ENCODE measurements around the gene KCNJ11. TPM values are rescaled to one million over a fixed set of nuclear protein-coding genes. Genes with fewer than 3 reads are reported as not detected.

Gene KCNJ11
- total RNA-seq, 2 experiments from 2014 or later: 1.0 to 1.3 TPM

DNA sequence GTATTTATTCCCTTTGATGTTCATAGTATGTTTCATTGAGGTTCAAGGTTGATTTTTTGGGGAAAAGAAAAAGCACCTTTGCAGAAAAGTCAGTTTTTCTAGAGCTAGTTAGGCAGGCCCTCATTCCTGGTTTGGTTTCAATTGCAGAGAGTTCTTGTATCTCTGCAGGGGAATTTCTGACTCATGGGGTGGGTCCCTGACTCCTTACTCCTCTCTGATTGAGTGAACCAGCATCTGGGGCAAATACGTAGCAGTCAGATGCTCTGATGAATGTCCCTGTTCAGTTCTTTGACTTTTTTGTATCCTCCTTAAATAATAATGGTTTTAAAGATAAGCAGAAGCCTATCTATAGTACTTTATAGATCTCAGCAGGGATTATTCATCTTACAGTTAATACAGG is 44.6 kb downstream of the KCNJ11 start:
- peak; percentile 90 for DNase-seq
- intact Hi-C loops (cut with micrococcal nuclease): loop anchor here (1.0 to 2.0 kb wide), 3 partner anchors 9 to 135 kb away; no protein-coding TSS in a partner anchor
- H3K27ac Mint-ChIP-seq: peak overlapping the region; percentile 51
- no peaks in the 10 kb centered on the region for H3K9me3 Mint-ChIP-seq
- peaks cover 19% of the 10 kb centered on the region for H3K4me1 Mint-ChIP-seq (ENCODE audit: low read depth)
- CTCF ChIA-PET: interaction anchor here (0.9 to 2.6 kb wide), 2 partner anchors 68 to 114 kb away, joined by 3 to 10 read pairs; no protein-coding TSS in a partner anchor
- H3K27me3 Mint-ChIP-seq (ENCODE audit: low read depth): no peaks in the 10 kb centered on the region
- peaks cover 2% of the 10 kb centered on the region for H3K36me3 Mint-ChIP-seq (ENCODE audit: low read depth)
- H3K4me3 Mint-ChIP-seq: no peak overlapping the region

DNA sequence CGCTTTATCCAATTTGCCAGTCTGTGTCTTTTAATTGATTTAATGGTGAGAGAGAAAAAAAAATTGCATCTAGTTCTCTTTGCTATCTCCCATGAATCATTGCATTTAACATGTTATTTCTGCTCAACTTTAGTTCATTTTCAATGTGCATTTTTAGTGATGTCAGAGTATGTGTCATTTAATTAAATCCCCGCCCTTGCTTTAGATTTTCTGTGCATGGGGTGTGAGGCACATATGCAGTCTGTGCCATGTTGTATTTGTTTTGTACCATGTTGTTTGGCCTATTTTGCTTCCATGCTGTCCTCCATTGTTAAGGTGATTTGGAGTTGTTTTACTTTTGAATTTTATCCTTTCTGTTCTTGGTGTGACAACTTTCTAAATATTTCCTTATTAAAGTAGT is 45.2 kb downstream of the KCNJ11 start:
- H3K27ac Mint-ChIP-seq: no peak overlapping the region
- H3K4me1 Mint-ChIP-seq (ENCODE audit: low read depth): peaks cover 19% of the 10 kb centered on the region
- no peaks in the 10 kb centered on the region for H3K27me3 Mint-ChIP-seq (ENCODE audit: low read depth)
- intact Hi-C loops (cut with micrococcal nuclease): no loop called here
- no peak overlapping the region for H3K4me3 Mint-ChIP-seq
- CTCF ChIA-PET: interaction anchor here (2.6 kb wide), 1 partner anchor 114 kb away, joined by 10 read pairs; no protein-coding TSS in a partner anchor
- no peaks in the 10 kb centered on the region for H3K9me3 Mint-ChIP-seq
- no peak for DNase-seq
- H3K36me3 Mint-ChIP-seq (ENCODE audit: low read depth): peaks cover 2% of the 10 kb centered on the region

Other genes with a start within 250 kb of the KCNJ11 start
- gene PIK3C2A, start 180.7 kb downstream of the KCNJ11 start, total RNA-seq: 10 to 100 TPM; 16.4 to 17.3 TPM
- 10 to 100 TPM; 67.7 to 74.0 TPM for gene NUCB2, start 111.9 kb downstream of the KCNJ11 start, total RNA-seq
- gene NCR3LG1, start 36.9 kb downstream of the KCNJ11 start, total RNA-seq: under 1 TPM; 0.72 TPM
- not detected for gene ABCC8, start 88.2 kb upstream of the KCNJ11 start, total RNA-seq
- not detected for gene USH1C, start 155.8 kb upstream of the KCNJ11 start, total RNA-seq
- not detected for gene OTOG, start 158.6 kb upstream of the KCNJ11 start, total RNA-seq

All from activated naive CD4-positive, alpha-beta T cell treated with anti-CD3 and anti-CD28 coated beads for 36 hours (primary cell).